ENCODE measurements around the gene PLEKHA6.

DNA sequence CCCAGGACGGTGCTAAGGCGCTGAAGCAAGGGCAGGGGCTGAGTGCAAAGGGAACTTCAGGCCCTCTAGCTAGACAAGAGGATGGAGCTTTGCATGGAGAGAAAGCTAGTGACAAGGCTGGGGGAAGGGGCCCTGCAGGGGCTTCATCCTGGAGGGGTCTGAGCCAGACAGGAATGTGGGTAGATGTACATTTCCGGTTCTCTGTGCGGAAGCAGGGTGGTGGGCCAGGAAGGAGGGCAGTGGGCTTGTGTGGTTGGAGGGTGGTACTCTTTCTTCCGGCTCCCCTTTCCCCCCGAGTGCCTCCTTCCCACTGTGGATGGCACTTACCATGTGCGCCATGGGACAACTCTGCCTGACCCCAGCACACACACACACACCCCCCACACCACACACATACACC is 165.0 kb downstream of the PLEKHA6 start:
- TF ChIP-seq POLR2AphosphoS5 (IDR thresholded peaks at IDR 0.05; ENCODE audit: low read depth) = no peak
- TF ChIP-seq SPI1 (IDR thresholded peaks at IDR 0.05; ENCODE audit: borderline replicate concordance, low read depth) = no peak
- TF ChIP-seq CTCF (IDR thresholded peaks at IDR 0.05; ENCODE audit: insufficient read depth, low read length) = no peak
